H1 (cell line): ENCODE data around the gene PITPNC1. TPM values are rescaled to one million over a fixed set of nuclear protein-coding genes. Genes with fewer than 3 reads are reported as not detected.

Source experiments
- BACH1 ChIP-seq: IDR thresholded peaks from 2 replicates; pipeline ENCODE4 v1.6.1; 2012; ENCODE audit warnings: low read length, improper control_type of control experiment
- CHD2 ChIP-seq: IDR thresholded peaks from 2 replicates; pipeline ENCODE4 v1.6.1; 2012; ENCODE audit warnings: low read length, improper control_type of control experiment
- GABPA ChIP-seq: IDR thresholded peaks from 2 replicates; pipeline ENCODE4 v1.6.1; 2011; ENCODE audit warnings: mild to moderate bottlenecking, low read length, moderate library complexity, borderline replicate concordance; ENCODE audit not compliant: insufficient read depth
- POLR2AphosphoS5 ChIP-seq: IDR thresholded peaks from 2 replicates; pipeline ENCODE4 v1.6.1; 2011; ENCODE audit warnings: low read depth, low read length
- SIN3A ChIP-seq, 2 experiments: IDR thresholded peaks in 1 of 2; conservative IDR thresholded peaks in 1 of 2; 2 replicates each; pipeline ENCODE4 v1.6.1; 2011 to 2012; ENCODE audit warnings: low read length in 2 of 2, improper control_type of control experiment in 1 of 2, low read depth in 1 of 2, mild to moderate bottlenecking in 1 of 2
- TAF7 ChIP-seq: optimal IDR thresholded peaks from 2 replicates; pipeline ENCODE3; 2011; ENCODE audit warnings: low read depth, mild to moderate bottlenecking, inconsistent platforms, low read length, moderate library complexity, borderline replicate concordance
- TBP ChIP-seq: IDR thresholded peaks from 2 replicates; pipeline ENCODE4 v1.6.1; 2011; ENCODE audit warnings: low read depth, low read length, improper control_type of control experiment
- ZNF274 ChIP-seq: IDR thresholded peaks from 2 replicates; pipeline ENCODE4 v1.7.0; 2012; ENCODE audit warnings: low read length, borderline replicate concordance; ENCODE audit errors: extremely low read depth
- polyA plus RNA-seq, 7 experiments: library from polyadenylated mRNA; depleted of rRNA in 3 of 7; stranded (reverse) in 5 of 7; unstranded in 2 of 7; fragments of >200 nt in 5 of 7; fragments of 200-250 nt in 2 of 7; gene quantifications; 1 replicate in 5 of 7; 2 replicates in 1 of 7; 4 replicates in 1 of 7; pipeline versions ENCODE4 v1.2.1 to v1.2.3, GENCODE V29; 2011 to 2013; ENCODE audit warnings: missing spikeins in 2 of 7, mixed read lengths in 2 of 7
- total RNA-seq: library from RNA; stranded (reverse); fragmentation: NEBNext Ultra II Directional; extraction: Animal tissue kit (Norgen Biotek cat#: 25700); gene quantifications from 2 replicates; pipeline ENCODE4 v1.2.1, GENCODE V29; 2021
- TF ChIP-seq, protein P1 (sequence below): fragments of 300-600 bp; sonication (generic); IDR thresholded peaks from 2 replicates; pipeline ENCODE4 v1.7.1; 2012; ENCODE audit warnings: low read length, moderate library complexity, mild to moderate bottlenecking, inconsistent platforms; ENCODE audit not compliant: insufficient replicate concordance

Gene PITPNC1
- total and polyA plus RNA-seq, 2 of the 8 experiments (the other 6 are each of a cell fraction or from before 2014, with no cell fraction given) = 17.6 to 54.7 TPM

GRCh38 chr17:67458203-67458602 lies 81.1 kb downstream of the PITPNC1 start (continued):
- TF ChIP-seq, protein P1, sequence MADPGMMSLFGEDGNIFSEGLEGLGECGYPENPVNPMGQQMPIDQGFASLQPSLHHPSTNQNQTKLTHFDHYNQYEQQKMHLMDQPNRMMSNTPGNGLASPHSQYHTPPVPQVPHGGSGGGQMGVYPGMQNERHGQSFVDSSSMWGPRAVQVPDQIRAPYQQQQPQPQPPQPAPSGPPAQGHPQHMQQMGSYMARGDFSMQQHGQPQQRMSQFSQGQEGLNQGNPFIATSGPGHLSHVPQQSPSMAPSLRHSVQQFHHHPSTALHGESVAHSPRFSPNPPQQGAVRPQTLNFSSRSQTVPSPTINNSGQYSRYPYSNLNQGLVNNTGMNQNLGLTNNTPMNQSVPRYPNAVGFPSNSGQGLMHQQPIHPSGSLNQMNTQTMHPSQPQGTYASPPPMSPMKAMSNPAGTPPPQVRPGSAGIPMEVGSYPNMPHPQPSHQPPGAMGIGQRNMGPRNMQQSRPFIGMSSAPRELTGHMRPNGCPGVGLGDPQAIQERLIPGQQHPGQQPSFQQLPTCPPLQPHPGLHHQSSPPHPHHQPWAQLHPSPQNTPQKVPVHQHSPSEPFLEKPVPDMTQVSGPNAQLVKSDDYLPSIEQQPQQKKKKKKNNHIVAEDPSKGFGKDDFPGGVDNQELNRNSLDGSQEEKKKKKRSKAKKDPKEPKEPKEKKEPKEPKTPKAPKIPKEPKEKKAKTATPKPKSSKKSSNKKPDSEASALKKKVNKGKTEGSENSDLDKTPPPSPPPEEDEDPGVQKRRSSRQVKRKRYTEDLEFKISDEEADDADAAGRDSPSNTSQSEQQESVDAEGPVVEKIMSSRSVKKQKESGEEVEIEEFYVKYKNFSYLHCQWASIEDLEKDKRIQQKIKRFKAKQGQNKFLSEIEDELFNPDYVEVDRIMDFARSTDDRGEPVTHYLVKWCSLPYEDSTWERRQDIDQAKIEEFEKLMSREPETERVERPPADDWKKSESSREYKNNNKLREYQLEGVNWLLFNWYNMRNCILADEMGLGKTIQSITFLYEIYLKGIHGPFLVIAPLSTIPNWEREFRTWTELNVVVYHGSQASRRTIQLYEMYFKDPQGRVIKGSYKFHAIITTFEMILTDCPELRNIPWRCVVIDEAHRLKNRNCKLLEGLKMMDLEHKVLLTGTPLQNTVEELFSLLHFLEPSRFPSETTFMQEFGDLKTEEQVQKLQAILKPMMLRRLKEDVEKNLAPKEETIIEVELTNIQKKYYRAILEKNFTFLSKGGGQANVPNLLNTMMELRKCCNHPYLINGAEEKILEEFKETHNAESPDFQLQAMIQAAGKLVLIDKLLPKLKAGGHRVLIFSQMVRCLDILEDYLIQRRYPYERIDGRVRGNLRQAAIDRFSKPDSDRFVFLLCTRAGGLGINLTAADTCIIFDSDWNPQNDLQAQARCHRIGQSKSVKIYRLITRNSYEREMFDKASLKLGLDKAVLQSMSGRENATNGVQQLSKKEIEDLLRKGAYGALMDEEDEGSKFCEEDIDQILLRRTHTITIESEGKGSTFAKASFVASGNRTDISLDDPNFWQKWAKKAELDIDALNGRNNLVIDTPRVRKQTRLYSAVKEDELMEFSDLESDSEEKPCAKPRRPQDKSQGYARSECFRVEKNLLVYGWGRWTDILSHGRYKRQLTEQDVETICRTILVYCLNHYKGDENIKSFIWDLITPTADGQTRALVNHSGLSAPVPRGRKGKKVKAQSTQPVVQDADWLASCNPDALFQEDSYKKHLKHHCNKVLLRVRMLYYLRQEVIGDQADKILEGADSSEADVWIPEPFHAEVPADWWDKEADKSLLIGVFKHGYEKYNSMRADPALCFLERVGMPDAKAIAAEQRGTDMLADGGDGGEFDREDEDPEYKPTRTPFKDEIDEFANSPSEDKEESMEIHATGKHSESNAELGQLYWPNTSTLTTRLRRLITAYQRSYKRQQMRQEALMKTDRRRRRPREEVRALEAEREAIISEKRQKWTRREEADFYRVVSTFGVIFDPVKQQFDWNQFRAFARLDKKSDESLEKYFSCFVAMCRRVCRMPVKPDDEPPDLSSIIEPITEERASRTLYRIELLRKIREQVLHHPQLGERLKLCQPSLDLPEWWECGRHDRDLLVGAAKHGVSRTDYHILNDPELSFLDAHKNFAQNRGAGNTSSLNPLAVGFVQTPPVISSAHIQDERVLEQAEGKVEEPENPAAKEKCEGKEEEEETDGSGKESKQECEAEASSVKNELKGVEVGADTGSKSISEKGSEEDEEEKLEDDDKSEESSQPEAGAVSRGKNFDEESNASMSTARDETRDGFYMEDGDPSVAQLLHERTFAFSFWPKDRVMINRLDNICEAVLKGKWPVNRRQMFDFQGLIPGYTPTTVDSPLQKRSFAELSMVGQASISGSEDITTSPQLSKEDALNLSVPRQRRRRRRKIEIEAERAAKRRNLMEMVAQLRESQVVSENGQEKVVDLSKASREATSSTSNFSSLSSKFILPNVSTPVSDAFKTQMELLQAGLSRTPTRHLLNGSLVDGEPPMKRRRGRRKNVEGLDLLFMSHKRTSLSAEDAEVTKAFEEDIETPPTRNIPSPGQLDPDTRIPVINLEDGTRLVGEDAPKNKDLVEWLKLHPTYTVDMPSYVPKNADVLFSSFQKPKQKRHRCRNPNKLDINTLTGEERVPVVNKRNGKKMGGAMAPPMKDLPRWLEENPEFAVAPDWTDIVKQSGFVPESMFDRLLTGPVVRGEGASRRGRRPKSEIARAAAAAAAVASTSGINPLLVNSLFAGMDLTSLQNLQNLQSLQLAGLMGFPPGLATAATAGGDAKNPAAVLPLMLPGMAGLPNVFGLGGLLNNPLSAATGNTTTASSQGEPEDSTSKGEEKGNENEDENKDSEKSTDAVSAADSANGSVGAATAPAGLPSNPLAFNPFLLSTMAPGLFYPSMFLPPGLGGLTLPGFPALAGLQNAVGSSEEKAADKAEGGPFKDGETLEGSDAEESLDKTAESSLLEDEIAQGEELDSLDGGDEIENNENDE = no peak
- TF ChIP-seq TBP = no peak
- no peak for TF ChIP-seq BACH1
- TF ChIP-seq CHD2 = no peak
- no peak for TF ChIP-seq TAF7
- TF ChIP-seq ZNF274 = no peak
- TF ChIP-seq GABPA = no peak
- TF ChIP-seq SIN3A (conservative IDR thresholded peaks at IDR 0.05 in 1 of 2, IDR thresholded peaks at IDR 0.05 in 1 of 2; ENCODE audit: low read depth in 1 of 2, low read length in 2 of 2) = no peak
- no peak for TF ChIP-seq POLR2AphosphoS5
- TF ChIP-seq, all 59 proteins: peak for 0
